VCaP (cell line): ENCODE measurements around the gene ERLEC1.

Source experiments
- H3K27ac ChIP-seq: fragments of 450-650 bp; 2 replicates; pipeline ENCODE4 v1.5.1; 2017
- TF ChIP-seq, protein P1 (sequence below): fragments of 450-650 bp; conservative IDR thresholded peaks from 2 replicates; pipeline ENCODE4 v1.5.1; 2017; ENCODE audit warnings: mild to moderate bottlenecking, moderate library complexity

The ERLEC1 gene

GRCh38 chr2:53859206-53860181, 72.7 kb downstream of the ERLEC1 start, which contains the start of gene GPR75:
GPR75 (minus strand) TSS chr2:53859967; CDS start chr2:53854756, 5,211 bp downstream.
- TF ChIP-seq, protein P1, sequence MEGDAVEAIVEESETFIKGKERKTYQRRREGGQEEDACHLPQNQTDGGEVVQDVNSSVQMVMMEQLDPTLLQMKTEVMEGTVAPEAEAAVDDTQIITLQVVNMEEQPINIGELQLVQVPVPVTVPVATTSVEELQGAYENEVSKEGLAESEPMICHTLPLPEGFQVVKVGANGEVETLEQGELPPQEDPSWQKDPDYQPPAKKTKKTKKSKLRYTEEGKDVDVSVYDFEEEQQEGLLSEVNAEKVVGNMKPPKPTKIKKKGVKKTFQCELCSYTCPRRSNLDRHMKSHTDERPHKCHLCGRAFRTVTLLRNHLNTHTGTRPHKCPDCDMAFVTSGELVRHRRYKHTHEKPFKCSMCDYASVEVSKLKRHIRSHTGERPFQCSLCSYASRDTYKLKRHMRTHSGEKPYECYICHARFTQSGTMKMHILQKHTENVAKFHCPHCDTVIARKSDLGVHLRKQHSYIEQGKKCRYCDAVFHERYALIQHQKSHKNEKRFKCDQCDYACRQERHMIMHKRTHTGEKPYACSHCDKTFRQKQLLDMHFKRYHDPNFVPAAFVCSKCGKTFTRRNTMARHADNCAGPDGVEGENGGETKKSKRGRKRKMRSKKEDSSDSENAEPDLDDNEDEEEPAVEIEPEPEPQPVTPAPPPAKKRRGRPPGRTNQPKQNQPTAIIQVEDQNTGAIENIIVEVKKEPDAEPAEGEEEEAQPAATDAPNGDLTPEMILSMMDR, result no peak
- H3K27ac ChIP-seq, result no peak within 1 kb of the TSS

- TF ChIP-seq, protein P1, result no peak
- no peak overlapping the region for H3K27ac ChIP-seq
These were observed 75.0 kb downstream of the ERLEC1 start for GRCh38 chr2:53861824-53862223.

DNA sequence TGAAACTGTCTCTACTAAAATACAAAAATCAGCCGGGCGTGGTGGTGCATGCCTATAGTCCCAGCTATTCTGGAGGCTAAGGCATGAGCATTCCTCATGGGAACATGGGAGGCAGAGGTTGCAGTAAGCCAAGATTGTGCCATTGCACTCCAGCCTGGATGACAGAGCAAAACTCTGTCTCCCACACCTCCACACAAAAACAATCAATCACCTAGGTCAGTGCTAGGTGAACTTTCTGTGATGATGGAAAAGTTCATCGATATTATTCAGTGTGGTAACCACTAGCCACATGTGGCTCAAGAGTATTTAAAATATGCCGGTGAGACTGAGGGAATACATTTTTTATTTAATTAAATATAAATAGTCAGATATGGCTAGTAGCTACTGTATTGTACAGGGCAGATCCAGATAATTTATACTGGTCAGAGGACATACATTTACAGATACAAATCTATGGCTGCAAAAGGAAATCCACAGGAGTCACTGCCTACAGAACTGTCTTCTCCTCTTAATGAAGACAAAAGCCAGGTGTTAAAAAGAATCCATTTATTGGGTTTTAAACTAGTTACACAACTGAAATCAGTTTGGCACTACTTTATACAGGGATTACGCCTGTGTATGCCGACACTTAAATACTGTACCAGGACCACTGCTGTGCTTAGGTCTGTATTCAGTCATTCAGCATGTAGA, 76.8 kb downstream of the ERLEC1 start:
- TF ChIP-seq, protein P1, result no peak
- H3K27ac ChIP-seq, result no peak overlapping the region

DNA sequence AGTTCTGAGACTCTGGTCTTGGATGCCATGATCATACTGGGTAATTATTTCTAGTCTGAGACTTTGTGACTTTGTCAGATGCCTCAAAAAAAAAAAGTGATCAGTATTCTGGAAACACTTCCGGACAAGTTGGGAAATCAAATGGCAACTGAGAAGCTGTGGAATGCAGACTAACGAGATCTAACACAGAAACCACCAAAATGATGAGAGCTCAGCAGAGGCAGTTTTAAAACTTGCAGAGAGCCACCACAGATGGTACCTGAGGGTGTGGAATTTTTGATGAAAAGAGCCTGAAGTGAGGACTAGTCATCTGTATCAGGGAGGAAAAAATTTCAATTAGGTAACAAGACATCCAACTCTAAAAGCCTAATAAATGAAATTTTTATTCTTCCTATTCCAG, 78.4 kb downstream of the ERLEC1 start:
- H3K27ac ChIP-seq, result no peak overlapping the region
- TF ChIP-seq, protein P1, result no peak

- no peak overlapping the region for H3K27ac ChIP-seq
- TF ChIP-seq, protein P1, result no peak
These were observed 79.1 kb downstream of the ERLEC1 start for GRCh38 chr2:53865962-53866361.

GRCh38 chr2:53867169-53867568, 80.3 kb downstream of the ERLEC1 start:
- TF ChIP-seq, protein P1, result no peak
- H3K27ac ChIP-seq, result no peak overlapping the region

GRCh38 chr2:53867773-53868172, 80.9 kb downstream of the ERLEC1 start:
- no peak overlapping the region for H3K27ac ChIP-seq
- TF ChIP-seq, protein P1, result no peak
